SK-N-SH treated with all-trans-retinoic acid at 6 μM for 48 hours (cell line): Measurements from ENCODE around the gene SMO.

Experiments
- BACH2 ChIP-seq: fragments of 250-450 bp; sonication (Bioruptor Pico); IDR thresholded peaks from 2 replicates; pipeline ENCODE4 v1.9.0; 2021; ENCODE audit warnings: mild to moderate bottlenecking, borderline replicate concordance
- CSDC2 ChIP-seq: fragments of 250-450 bp; sonication (Bioruptor Pico); IDR thresholded peaks from 2 replicates; pipeline ENCODE4 v1.5.0; 2020; ENCODE audit warnings: mild to moderate bottlenecking, moderate library complexity
- PPARA ChIP-seq: fragments of 250-450 bp; sonication (Bioruptor Pico); IDR thresholded peaks from 2 replicates; pipeline ENCODE4 v1.5.0; 2020; ENCODE audit warnings: mild to moderate bottlenecking, borderline replicate concordance
- TCF4 ChIP-seq: fragments of 250-450 bp; sonication (Bioruptor Pico); IDR thresholded peaks from 2 replicates; pipeline ENCODE4 v1.8.0; 2021; ENCODE audit warnings: mild to moderate bottlenecking, moderate library complexity, borderline replicate concordance
- ZFP3 ChIP-seq: fragments of 250-450 bp; sonication (Bioruptor Pico); IDR thresholded peaks from 2 replicates; pipeline ENCODE4 v1.5.0; 2020; ENCODE audit warnings: mild to moderate bottlenecking, moderate library complexity
- ZFP30 ChIP-seq: fragments of 450-650 bp; formaldehyde crosslinking; IDR thresholded peaks from 2 replicates; pipeline ENCODE4 v1.5.0; 2022; ENCODE audit warnings: mild to moderate bottlenecking, moderate library complexity
- ZNF70 ChIP-seq: fragments of 450-650 bp; formaldehyde crosslinking; IDR thresholded peaks from 2 replicates; pipeline ENCODE4 v1.5.0; 2020; ENCODE audit warnings: mild to moderate bottlenecking, moderate library complexity
- TF ChIP-seq, protein P1 (sequence below): fragments of 250-450 bp; sonication (Bioruptor Pico); IDR thresholded peaks from 2 replicates; pipeline ENCODE4 v1.8.0; 2020; ENCODE audit warnings: mild to moderate bottlenecking, moderate library complexity, borderline replicate concordance
- TF ChIP-seq, protein P2 (sequence below): fragments of 250-450 bp; sonication (Bioruptor Pico); IDR thresholded peaks from 2 replicates; pipeline ENCODE4 v1.5.1; 2021; ENCODE audit warnings: mild to moderate bottlenecking, moderate library complexity

- TF ChIP-seq, protein P1, sequence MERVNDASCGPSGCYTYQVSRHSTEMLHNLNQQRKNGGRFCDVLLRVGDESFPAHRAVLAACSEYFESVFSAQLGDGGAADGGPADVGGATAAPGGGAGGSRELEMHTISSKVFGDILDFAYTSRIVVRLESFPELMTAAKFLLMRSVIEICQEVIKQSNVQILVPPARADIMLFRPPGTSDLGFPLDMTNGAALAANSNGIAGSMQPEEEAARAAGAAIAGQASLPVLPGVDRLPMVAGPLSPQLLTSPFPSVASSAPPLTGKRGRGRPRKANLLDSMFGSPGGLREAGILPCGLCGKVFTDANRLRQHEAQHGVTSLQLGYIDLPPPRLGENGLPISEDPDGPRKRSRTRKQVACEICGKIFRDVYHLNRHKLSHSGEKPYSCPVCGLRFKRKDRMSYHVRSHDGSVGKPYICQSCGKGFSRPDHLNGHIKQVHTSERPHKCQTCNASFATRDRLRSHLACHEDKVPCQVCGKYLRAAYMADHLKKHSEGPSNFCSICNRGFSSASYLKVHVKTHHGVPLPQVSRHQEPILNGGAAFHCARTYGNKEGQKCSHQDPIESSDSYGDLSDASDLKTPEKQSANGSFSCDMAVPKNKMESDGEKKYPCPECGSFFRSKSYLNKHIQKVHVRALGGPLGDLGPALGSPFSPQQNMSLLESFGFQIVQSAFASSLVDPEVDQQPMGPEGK = no peak
- no peak for TF ChIP-seq PPARA (CRISPR knock-in tag)
- TF ChIP-seq ZFP30 = no peak
- TF ChIP-seq CSDC2 (CRISPR knock-in tag) = no peak
- no peak for TF ChIP-seq TCF4 (CRISPR knock-in tag)
- no peak for TF ChIP-seq ZFP3 (CRISPR knock-in tag)
- TF ChIP-seq ZNF70 (CRISPR knock-in tag) = no peak
- TF ChIP-seq, protein P2, sequence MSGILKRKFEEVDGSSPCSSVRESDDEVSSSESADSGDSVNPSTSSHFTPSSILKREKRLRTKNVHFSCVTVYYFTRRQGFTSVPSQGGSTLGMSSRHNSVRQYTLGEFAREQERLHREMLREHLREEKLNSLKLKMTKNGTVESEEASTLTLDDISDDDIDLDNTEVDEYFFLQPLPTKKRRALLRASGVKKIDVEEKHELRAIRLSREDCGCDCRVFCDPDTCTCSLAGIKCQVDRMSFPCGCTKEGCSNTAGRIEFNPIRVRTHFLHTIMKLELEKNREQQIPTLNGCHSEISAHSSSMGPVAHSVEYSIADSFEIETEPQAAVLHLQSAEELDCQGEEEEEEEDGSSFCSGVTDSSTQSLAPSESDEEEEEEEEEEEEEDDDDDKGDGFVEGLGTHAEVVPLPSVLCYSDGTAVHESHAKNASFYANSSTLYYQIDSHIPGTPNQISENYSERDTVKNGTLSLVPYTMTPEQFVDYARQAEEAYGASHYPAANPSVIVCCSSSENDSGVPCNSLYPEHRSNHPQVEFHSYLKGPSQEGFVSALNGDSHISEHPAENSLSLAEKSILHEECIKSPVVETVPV (CRISPR knock-in tag) = no peak
- no peak for TF ChIP-seq BACH2 (CRISPR knock-in tag)
Measured at GRCh38 chr7:129193892-129194291, 5.5 kb downstream of the SMO start.
